ENCODE data around the gene DGCR8. TPM values are rescaled to one million over a fixed set of nuclear protein-coding genes. Genes with fewer than 3 reads are reported as not detected.

Gene DGCR8
- total and polyA plus RNA-seq, 2 experiments from 2014 or later = 14.0 to 28.7 TPM

DNA sequence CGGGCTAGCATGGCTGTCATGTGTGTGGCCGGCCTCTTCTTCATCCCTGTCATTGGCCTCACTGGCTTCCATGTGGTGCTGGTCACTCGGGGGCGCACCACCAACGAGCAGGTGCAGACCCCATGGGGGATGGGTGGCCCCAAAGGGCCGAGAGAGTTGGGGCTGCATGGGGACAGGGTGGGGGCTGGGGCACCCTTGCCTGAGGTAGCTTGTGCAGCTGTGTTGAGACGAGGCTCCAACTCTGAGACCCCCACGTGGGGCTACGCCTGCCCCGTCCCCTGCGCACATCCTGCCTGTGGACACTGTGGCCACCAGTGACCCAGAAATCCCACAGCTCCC lies 60.0 kb downstream of the DGCR8 start:
- Histone ChIP-seq H3K4me2 (ENCODE audit: unreplicated experiment) (no peak overlapping the region), H3K4me1 (ENCODE audit: insufficient read depth) (peaks cover 25% of the 10 kb centered on the region), H3K79me2 (ENCODE audit: insufficient read depth) (peaks cover 42% of the 10 kb centered on the region), H4K20me1 (ENCODE audit: insufficient read depth) (no peaks in the 10 kb centered on the region), H3K36me3 (ENCODE audit: low read depth) (no peaks in the 10 kb centered on the region), H3K9me2 (ENCODE audit: insufficient read depth) (no peaks in the 10 kb centered on the region), H2AFZ (no peak overlapping the region), H3K27ac (no peak overlapping the region), H3K9ac (no peak overlapping the region), H3K4me3 (no peak overlapping the region), H3K9me3 (ENCODE audit: low read depth) (no peaks in the 10 kb centered on the region), H3K27me3 (replicated peaks; ENCODE audit: insufficient read depth) (no peaks in the 10 kb centered on the region), H3F3A (ENCODE audit: insufficient read depth) (peaks cover 6% of the 10 kb centered on the region; the same call in 1 of the 2 replicates)
- in situ Hi-C loops (cut with MboI) = no loop called here
- no peak for DNase-seq
- TF ChIP-seq EZH2phosphoT487 (IDR thresholded peaks at IDR 0.05; ENCODE audit: insufficient read depth, low read depth) (no peak), EZH2 (IDR thresholded peaks at IDR 0.05; ENCODE audit: insufficient read depth, poor library complexity, severe bottlenecking) (no peak)
- WGBS, 2 experiments (ENCODE audit: low coverage in 1 of 2, low lambda C conversion rate in 2 of 2, missing lambda C conversion rate in 2 of 2) = 84 to 85% methylated on average over 10 to 11 of the region's 11 CpGs

DNA sequence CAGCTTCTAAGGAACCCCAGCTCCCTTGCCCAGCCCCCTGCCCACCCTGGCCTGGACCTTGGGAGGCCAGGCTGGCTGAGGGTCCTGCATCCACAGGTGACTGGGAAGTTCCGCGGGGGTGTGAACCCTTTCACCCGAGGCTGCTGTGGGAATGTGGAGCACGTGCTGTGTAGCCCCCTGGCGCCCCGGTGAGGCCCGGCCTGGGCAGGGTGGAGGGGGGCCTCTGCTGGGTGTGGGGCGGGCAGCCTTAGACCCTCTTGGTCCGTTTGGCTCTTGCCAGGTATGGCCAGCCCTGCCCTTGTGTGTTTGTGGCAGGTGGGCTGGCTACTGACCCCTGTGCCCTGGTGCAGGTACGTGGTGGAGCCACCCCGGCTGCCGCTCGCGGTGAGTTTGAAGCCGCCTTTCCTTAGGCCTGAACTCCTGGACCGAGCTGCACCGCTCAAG lies 60.5 kb downstream of the DGCR8 start:
- H3K9me2 ChIP-seq (ENCODE audit: insufficient read depth) = no peaks in the 10 kb centered on the region
- peaks cover 6% of the 10 kb centered on the region; the same call in 1 of the 2 replicates for H3F3A ChIP-seq (ENCODE audit: insufficient read depth)
- no peaks in the 10 kb centered on the region for H3K36me3 ChIP-seq (ENCODE audit: low read depth)
- no peak for DNase-seq
- no peak overlapping the region for H2AFZ ChIP-seq
- 92 to 95% methylated on average over 13 to 17 of the region's 17 CpGs for WGBS, 2 experiments (ENCODE audit: low coverage in 1 of 2, low lambda C conversion rate in 2 of 2, missing lambda C conversion rate in 2 of 2)
- no peak overlapping the region for H3K4me3 ChIP-seq
- in situ Hi-C loops (cut with MboI) = no loop called here
- no peak overlapping the region for H3K9ac ChIP-seq
- H4K20me1 ChIP-seq (ENCODE audit: insufficient read depth) = no peaks in the 10 kb centered on the region
- peaks cover 37% of the 10 kb centered on the region for H3K79me2 ChIP-seq (ENCODE audit: insufficient read depth)
- H3K4me2 ChIP-seq (ENCODE audit: unreplicated experiment) = no peak overlapping the region
- TF ChIP-seq EZH2phosphoT487 (IDR thresholded peaks at IDR 0.05; ENCODE audit: insufficient read depth, low read depth) (no peak), EZH2 (IDR thresholded peaks at IDR 0.05; ENCODE audit: insufficient read depth, poor library complexity, severe bottlenecking) (no peak)
- H3K9me3 ChIP-seq (ENCODE audit: low read depth) = no peaks in the 10 kb centered on the region
- H3K4me1 ChIP-seq (ENCODE audit: insufficient read depth) = peaks cover 25% of the 10 kb centered on the region
- H3K27me3 ChIP-seq (replicated peaks; ENCODE audit: insufficient read depth) = no peaks in the 10 kb centered on the region
- no peak overlapping the region for H3K27ac ChIP-seq

DNA sequence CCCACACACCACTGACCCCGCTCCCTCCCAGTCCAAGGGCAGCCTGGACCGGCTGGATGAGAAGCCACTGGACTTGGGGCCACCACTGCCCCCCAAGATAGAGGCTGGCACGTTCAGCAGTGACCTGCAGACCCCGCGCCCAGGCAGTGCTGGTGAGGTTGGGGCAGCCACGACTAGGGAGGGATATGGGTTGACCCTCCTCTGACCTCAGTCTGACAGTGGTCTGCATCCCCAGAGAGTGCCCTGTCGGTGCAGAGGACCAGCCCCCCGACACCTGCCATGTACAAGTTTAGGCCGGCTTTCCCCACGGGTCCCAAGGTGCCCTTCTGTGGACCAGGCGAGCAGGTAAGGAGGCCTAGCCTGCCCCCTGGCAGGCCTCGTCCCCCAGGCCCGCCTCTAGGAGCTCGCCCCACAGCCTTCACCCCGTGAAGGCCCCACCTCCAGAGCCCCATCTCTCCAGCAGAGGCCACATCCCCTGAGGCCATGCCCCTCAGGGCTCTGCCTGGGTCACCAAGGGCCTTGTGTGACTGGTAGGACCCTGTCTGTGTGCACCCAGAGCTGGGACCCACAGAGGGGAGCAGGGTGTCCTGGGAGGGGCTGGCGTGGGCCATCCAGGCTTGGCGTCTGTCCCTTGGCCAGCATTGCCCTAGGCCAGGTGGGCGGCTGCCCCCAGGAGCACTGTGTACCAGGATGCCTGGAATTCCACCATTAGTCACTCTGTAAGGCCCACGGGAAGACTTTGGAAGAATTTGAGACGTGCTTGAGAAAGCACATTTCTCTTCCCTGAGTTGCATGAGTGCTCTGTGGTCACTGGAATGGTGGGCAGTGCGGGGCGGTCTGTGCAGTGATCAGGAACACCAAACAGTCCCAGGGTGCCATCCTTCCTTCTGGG lies 61.4 kb downstream of the DGCR8 start:
- peaks cover 6% of the 10 kb centered on the region; the same call in 1 of the 2 replicates for H3F3A ChIP-seq (ENCODE audit: insufficient read depth)
- TF ChIP-seq EZH2 (IDR thresholded peaks at IDR 0.05; ENCODE audit: insufficient read depth, poor library complexity, severe bottlenecking) = no peak
- no peak for TF ChIP-seq EZH2phosphoT487 (IDR thresholded peaks at IDR 0.05; ENCODE audit: insufficient read depth, low read depth)
- peaks cover 29% of the 10 kb centered on the region for H3K79me2 ChIP-seq (ENCODE audit: insufficient read depth)
- no peaks in the 10 kb centered on the region for H4K20me1 ChIP-seq (ENCODE audit: insufficient read depth)
- no peaks in the 10 kb centered on the region for H3K27me3 ChIP-seq (replicated peaks; ENCODE audit: insufficient read depth)
- peaks cover 25% of the 10 kb centered on the region for H3K4me1 ChIP-seq (ENCODE audit: insufficient read depth)
- no peak overlapping the region for H3K4me3 ChIP-seq
- no peaks in the 10 kb centered on the region for H3K9me3 ChIP-seq (ENCODE audit: low read depth)
- H2AFZ ChIP-seq = no peak overlapping the region
- peak overlapping the region; percentile 78 for H3K27ac ChIP-seq
- DNase-seq = peak; percentile 91
- H3K4me2 ChIP-seq (ENCODE audit: unreplicated experiment) = no peak overlapping the region
- H3K9ac ChIP-seq = peak overlapping the region; percentile 41
- H3K36me3 ChIP-seq (ENCODE audit: low read depth) = no peaks in the 10 kb centered on the region
- H3K9me2 ChIP-seq (ENCODE audit: insufficient read depth) = no peaks in the 10 kb centered on the region
- 61 to 75% methylated on average over 16 to 22 of the region's 22 CpGs for WGBS, 2 experiments (ENCODE audit: low coverage in 1 of 2, low lambda C conversion rate in 2 of 2, missing lambda C conversion rate in 2 of 2)
- in situ Hi-C loops (cut with MboI) = no loop called here

GRCh38 chr22:20142711-20143621 lies 62.9 kb downstream of the DGCR8 start:
- peaks cover 13% of the 10 kb centered on the region for H3K79me2 ChIP-seq (ENCODE audit: insufficient read depth)
- H3K27ac ChIP-seq = no peak overlapping the region
- no peak overlapping the region for H3K4me3 ChIP-seq
- in situ Hi-C loops (cut with MboI) = no loop called here
- 96 to 98% methylated on average over 35 to 61 of the region's 65 CpGs for WGBS, 2 experiments (ENCODE audit: low coverage in 1 of 2, low lambda C conversion rate in 2 of 2, missing lambda C conversion rate in 2 of 2)
- H3K4me2 ChIP-seq (ENCODE audit: unreplicated experiment) = no peak overlapping the region
- H3F3A ChIP-seq (ENCODE audit: insufficient read depth) = peaks cover 6% of the 10 kb centered on the region; the same call in 1 of the 2 replicates
- H3K36me3 ChIP-seq (ENCODE audit: low read depth) = no peaks in the 10 kb centered on the region
- no peak overlapping the region for H3K9ac ChIP-seq
- no peaks in the 10 kb centered on the region for H3K9me2 ChIP-seq (ENCODE audit: insufficient read depth)
- H4K20me1 ChIP-seq (ENCODE audit: insufficient read depth) = no peaks in the 10 kb centered on the region
- DNase-seq = no peak
- H3K27me3 ChIP-seq (replicated peaks; ENCODE audit: insufficient read depth) = no peaks in the 10 kb centered on the region
- no peak overlapping the region for H2AFZ ChIP-seq
- no peak for TF ChIP-seq EZH2phosphoT487 (IDR thresholded peaks at IDR 0.05; ENCODE audit: insufficient read depth, low read depth)
- no peak for TF ChIP-seq EZH2 (IDR thresholded peaks at IDR 0.05; ENCODE audit: insufficient read depth, poor library complexity, severe bottlenecking)
- peaks cover 20% of the 10 kb centered on the region for H3K4me1 ChIP-seq (ENCODE audit: insufficient read depth)
- no peaks in the 10 kb centered on the region for H3K9me3 ChIP-seq (ENCODE audit: low read depth)

Data from GM23248 (cell line).